A549 (cell line): Measurements from ENCODE around the gene ZSWIM9.

ENCODE experiments used
- EP300 ChIP-seq, 2 experiments: fragments of >200 bp; sonication (Bioruptor Twin); formaldehyde crosslinking; IDR thresholded peaks; 2 replicates in 1 of 2; 3 replicates in 1 of 2; pipeline ENCODE4 v1.6.1; 2016 to 2017
- GATA3 ChIP-seq: IDR thresholded peaks from 2 replicates; pipeline ENCODE4 v1.6.1; 2012; ENCODE audit warnings: borderline replicate concordance
- POLR2A ChIP-seq: IDR thresholded peaks from 2 replicates; pipeline ENCODE4 v1.6.1; 2012; ENCODE audit warnings: mild to moderate bottlenecking, low read length
- POLR2AphosphoS2 ChIP-seq: conservative IDR thresholded peaks from 2 replicates; pipeline ENCODE4 v1.6.1; 2012; ENCODE audit warnings: low read length, improper control_type of control experiment, inconsistent platforms
- RFX5 ChIP-seq: fragments of 450-650 bp; IDR thresholded peaks from 2 replicates; pipeline ENCODE4 v1.7.1; 2014; ENCODE audit warnings: antibody characterized with exemption, mild to moderate bottlenecking, moderate library complexity
- ZFP36 ChIP-seq: fragments of 450-650 bp; IDR thresholded peaks from 2 replicates; pipeline ENCODE4 v1.6.1; 2014; ENCODE audit warnings: borderline replicate concordance; ENCODE audit not compliant: partially characterized antibody
- TF ChIP-seq, protein P1 (sequence below): fragments of >200 bp; sonication (Bioruptor Twin); formaldehyde crosslinking; IDR thresholded peaks from 3 replicates; pipeline ENCODE4 v1.5.1; 2016
- TF ChIP-seq, protein P2 (sequence below): fragments of 200-600 bp; sonication (generic); IDR thresholded peaks from 2 replicates; pipeline ENCODE4 v1.6.1; 2016; ENCODE audit warnings: antibody characterized with exemption, mild to moderate bottlenecking, moderate library complexity

DNA sequence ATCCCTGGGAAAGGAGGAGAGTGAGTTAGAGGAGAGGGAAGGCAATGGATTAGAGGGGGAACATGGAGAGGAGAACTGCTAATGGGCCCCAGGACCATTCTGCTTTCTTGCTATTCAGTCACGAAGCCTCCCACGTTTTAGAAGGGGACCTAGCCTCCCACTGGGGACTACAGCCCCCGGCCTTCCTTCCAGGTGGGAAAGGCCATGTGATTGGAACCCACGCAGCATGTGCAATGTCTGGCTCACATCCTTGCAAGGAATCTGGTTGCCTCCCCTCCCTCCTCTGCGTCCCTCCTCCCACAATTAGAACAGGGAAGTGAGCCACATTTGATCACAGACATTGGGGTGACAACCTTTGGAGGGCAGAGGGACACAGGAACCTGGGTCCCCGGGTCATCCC, 37.4 kb upstream of the ZSWIM9 start:
- TF ChIP-seq EP300 (IDR thresholded peaks at IDR 0.05) (no peak), POLR2AphosphoS2 (no peak), GATA3 (no peak), ZFP36 (no peak), RFX5 (no peak), POLR2A (no peak)
- TF ChIP-seq, protein P1, sequence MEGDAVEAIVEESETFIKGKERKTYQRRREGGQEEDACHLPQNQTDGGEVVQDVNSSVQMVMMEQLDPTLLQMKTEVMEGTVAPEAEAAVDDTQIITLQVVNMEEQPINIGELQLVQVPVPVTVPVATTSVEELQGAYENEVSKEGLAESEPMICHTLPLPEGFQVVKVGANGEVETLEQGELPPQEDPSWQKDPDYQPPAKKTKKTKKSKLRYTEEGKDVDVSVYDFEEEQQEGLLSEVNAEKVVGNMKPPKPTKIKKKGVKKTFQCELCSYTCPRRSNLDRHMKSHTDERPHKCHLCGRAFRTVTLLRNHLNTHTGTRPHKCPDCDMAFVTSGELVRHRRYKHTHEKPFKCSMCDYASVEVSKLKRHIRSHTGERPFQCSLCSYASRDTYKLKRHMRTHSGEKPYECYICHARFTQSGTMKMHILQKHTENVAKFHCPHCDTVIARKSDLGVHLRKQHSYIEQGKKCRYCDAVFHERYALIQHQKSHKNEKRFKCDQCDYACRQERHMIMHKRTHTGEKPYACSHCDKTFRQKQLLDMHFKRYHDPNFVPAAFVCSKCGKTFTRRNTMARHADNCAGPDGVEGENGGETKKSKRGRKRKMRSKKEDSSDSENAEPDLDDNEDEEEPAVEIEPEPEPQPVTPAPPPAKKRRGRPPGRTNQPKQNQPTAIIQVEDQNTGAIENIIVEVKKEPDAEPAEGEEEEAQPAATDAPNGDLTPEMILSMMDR: no peak
- TF ChIP-seq, protein P2, sequence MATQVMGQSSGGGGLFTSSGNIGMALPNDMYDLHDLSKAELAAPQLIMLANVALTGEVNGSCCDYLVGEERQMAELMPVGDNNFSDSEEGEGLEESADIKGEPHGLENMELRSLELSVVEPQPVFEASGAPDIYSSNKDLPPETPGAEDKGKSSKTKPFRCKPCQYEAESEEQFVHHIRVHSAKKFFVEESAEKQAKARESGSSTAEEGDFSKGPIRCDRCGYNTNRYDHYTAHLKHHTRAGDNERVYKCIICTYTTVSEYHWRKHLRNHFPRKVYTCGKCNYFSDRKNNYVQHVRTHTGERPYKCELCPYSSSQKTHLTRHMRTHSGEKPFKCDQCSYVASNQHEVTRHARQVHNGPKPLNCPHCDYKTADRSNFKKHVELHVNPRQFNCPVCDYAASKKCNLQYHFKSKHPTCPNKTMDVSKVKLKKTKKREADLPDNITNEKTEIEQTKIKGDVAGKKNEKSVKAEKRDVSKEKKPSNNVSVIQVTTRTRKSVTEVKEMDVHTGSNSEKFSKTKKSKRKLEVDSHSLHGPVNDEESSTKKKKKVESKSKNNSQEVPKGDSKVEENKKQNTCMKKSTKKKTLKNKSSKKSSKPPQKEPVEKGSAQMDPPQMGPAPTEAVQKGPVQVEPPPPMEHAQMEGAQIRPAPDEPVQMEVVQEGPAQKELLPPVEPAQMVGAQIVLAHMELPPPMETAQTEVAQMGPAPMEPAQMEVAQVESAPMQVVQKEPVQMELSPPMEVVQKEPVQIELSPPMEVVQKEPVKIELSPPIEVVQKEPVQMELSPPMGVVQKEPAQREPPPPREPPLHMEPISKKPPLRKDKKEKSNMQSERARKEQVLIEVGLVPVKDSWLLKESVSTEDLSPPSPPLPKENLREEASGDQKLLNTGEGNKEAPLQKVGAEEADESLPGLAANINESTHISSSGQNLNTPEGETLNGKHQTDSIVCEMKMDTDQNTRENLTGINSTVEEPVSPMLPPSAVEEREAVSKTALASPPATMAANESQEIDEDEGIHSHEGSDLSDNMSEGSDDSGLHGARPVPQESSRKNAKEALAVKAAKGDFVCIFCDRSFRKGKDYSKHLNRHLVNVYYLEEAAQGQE: no peak
